Measurements from ENCODE around the gene NUTF2.
"Not testable (repeated sequence)": the region's sequence is repeated elsewhere in the genome, so short reads cannot be mapped to it uniquely, and the experiment has no call there.

NUTF2 gene

GRCh38 chr16:67888331-67888730 is 41.6 kb downstream of the NUTF2 start:
- DNase-seq = no peak

- DNase-seq = no peak
These were observed 45.6 kb downstream of the NUTF2 start for GRCh38 chr16:67892375-67892774.

GRCh38 chr16:67892899-67893742 is 46.4 kb downstream of the NUTF2 start, which contains the start of gene PSKH1:
Gene PSKH1, plus strand, starts transcription at chr16:67893254. Its CDS starts 15,496 bp downstream, at chr16:67908750.
- DNase-seq = peak; percentile 97 to 98

- DNase-seq = no peak
These were observed 47.1 kb downstream of the NUTF2 start for GRCh38 chr16:67893743-67894399.

DNA sequence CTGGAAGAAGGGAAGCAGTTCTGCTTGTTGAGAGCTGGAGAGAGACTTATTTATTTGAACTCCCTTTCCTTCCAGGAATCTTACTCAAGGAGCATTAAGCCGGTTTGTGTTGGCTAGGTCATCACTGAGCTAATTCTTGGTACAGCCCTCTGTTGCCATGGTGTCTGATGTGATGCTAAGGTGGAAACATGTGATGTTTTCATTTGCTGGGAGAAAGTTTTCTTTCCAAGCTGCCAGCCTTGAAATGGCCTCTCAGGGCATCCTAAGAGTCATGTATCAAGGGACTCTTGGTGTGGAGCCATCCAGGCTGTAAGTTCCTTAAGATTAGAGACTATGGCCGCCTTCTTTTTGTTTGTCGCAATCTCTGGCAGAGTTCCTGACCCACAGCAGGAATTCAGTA is 50.5 kb downstream of the NUTF2 start:
- DNase-seq = no peak

- no peak for DNase-seq
These were observed 55.0 kb downstream of the NUTF2 start for GRCh38 chr16:67901734-67902133.

- DNase-seq = no peak
These were observed 56.1 kb downstream of the NUTF2 start for GRCh38 chr16:67902831-67903230.

GRCh38 chr16:67907397-67908180 is 60.9 kb downstream of the NUTF2 start:
- DNase-seq = no peak

- DNase-seq = no peak
These were observed 62.5 kb downstream of the NUTF2 start for GRCh38 chr16:67909056-67909742.

GRCh38 chr16:67910158-67910557 is 63.4 kb downstream of the NUTF2 start:
- DNase-seq = no peak

GRCh38 chr16:67914758-67915495 is 68.2 kb downstream of the NUTF2 start:
- no peak for DNase-seq

DNA sequence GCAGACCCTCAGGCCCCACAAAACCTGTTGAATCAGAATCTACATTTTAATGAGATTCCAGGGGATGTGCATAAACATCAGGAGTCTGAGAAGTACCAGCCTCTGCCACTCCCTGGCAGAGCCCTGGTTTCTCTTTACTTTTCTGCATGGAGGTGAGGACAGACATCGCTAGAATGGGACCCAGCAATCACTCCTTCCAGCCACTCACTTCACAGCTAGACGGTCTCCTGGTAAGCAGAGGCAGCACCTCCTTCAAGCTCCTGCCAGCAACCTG is 68.7 kb downstream of the NUTF2 start:
- DNase-seq = not testable (repeated sequence)

GRCh38 chr16:67915831-67916723 is 69.3 kb downstream of the NUTF2 start:
- no peak for DNase-seq

DNA sequence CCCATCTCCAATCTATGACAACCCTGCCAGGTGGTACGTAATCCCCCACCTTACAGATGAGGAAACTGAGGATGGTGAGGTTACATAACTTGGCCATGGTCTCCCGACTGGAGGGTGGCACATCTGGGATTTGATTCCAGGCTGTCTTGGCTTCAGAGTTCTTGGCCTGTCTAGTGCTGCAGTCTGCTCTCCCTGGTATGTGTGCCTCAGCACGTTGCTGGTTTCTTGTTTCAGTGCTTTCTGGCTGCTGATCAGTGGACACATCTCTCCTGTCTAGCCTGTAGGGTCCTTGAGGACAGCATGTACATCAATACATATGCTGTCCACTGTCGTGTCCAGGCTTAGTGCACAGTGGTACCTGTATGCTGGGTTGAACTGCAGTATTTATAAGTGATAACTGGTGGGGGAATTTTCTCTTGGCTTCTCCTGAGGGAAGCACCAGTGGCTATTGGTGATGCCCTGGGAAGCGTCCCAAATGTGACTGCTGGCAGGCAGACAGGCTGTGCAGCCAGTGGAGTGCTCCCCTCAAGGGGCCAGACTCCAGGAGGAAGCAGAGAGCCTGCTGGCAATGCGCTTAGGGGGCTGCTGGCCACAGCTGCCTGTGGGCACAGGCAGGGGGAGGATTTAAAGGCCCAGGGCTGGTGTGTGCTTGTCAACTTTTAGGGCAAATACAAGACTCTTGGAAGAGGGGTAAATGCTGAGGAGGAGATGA is 70.6 kb downstream of the NUTF2 start:
- no peak for DNase-seq

GRCh38 chr16:67917852-67918236 is 71.1 kb downstream of the NUTF2 start:
- DNase-seq = no peak

DNA sequence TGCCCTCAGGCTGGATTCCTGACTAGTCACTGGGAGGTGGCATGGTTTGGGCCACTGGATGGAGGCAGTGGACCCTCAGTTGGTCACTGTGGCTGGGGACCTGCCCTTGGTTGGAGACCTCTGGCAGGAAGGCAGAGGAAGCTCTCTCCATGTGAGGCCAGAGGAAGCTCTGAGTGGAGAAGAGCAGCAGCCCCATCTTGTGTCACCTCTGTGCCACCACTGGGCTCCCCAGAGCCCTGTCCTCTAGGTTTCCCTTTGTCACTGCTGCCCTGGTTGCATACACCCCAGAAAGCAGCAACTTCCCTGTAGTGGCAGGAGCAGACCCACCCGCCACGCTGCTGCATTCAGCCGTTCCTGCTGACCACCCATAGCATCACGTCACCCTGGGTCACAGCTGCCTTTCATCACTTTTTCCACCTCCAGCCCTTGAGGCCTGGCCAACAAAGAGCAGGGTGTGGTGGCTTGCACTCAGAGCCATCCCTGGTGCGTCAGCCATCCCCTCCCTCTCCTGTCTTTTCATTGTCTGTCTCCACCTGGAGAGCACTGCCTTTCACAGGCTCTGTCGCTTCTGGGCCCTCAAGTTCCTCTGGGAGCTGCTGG is 73.0 kb downstream of the NUTF2 start:
- no peak for DNase-seq
